IMR-90 (cell line): ENCODE data around the gene FAM83G. TPM values are rescaled to one million over a fixed set of nuclear protein-coding genes. Genes with fewer than 3 reads are reported as not detected.

Experiments
- ATAC-seq: fragments of 200-7000 bp; cut with Tn5 transposase; 2 replicates; pipeline ENCODE4 v1.9.1; 2020; ENCODE audit warnings: low read depth, mild to moderate bottlenecking, moderate library complexity
- BruUV-seq: library from RNA; stranded (reverse); fragments of 400-500 nt; replicated peaks from 2 replicates; lab custom pipeline; 2021; lab: Mats Ljungman, UMichigan
- CTCF ChIA-PET: fragments of 300-600 bp; formaldehyde crosslinking; extraction: SDS; loops from one replicate; lab custom pipeline; 2021; ENCODE audit warnings: antibody characterized with exemption; lab: Yijun Ruan, JAX
- POLR2A ChIA-PET: fragments of 300-600 bp; sonication (Branson Sonifier 250); formaldehyde crosslinking; loops from one replicate; lab custom pipeline; 2022; ENCODE audit warnings: antibody characterized with exemption; ENCODE audit not compliant: unreplicated experiment; lab: Charles Lee
- DNase-seq: peaks from one replicate; pipeline ENCODE4 v3.0.0; 2013
- H2AFZ ChIP-seq: replicated peaks from 2 replicates; pipeline ENCODE3; 2013; ENCODE audit warnings: low read length, mild to moderate bottlenecking; ENCODE audit not compliant: poor library complexity
- H2AK5ac ChIP-seq: 2 replicates; pipeline ENCODE4 v1.6.1; 2013; ENCODE audit warnings: low read depth, low read length, inconsistent platforms
- H2AK9ac ChIP-seq: replicated peaks from 2 replicates; pipeline ENCODE3; 2013; ENCODE audit warnings: mild to moderate bottlenecking, low read depth, low read length, moderate library complexity; ENCODE audit not compliant: poor library complexity
- H2BK120ac ChIP-seq: 2 replicates; pipeline ENCODE4 v1.6.1; 2013; ENCODE audit warnings: low read depth, low read length, inconsistent platforms
- H2BK15ac ChIP-seq: 3 replicates; pipeline ENCODE4 v1.6.1; 2013; ENCODE audit warnings: low read depth, low read length, inconsistent platforms
- H2BK20ac ChIP-seq: 2 replicates; pipeline ENCODE4 v1.6.1; 2013; ENCODE audit warnings: low read depth, mild to moderate bottlenecking, inconsistent platforms, low read length, moderate library complexity
- H2BK5ac ChIP-seq: 2 replicates; pipeline ENCODE4 v1.6.1; 2013; ENCODE audit warnings: mild to moderate bottlenecking, low read depth, low read length, inconsistent platforms; ENCODE audit not compliant: poor library complexity, severe bottlenecking
- H3K14ac ChIP-seq: replicated peaks from 2 replicates; pipeline ENCODE4 v1.6.1; 2013; ENCODE audit warnings: low read depth, low read length, inconsistent platforms
- H3K18ac ChIP-seq: 2 replicates; pipeline ENCODE4 v1.6.1; 2013; ENCODE audit warnings: low read depth, low read length, control low read depth
- H3K23ac ChIP-seq: 2 replicates; pipeline ENCODE4 v1.6.1; 2013; ENCODE audit warnings: low read depth, low read length, inconsistent platforms
- H3K27ac ChIP-seq: 2 replicates; pipeline ENCODE4 v1.5.1; 2013; ENCODE audit warnings: mild to moderate bottlenecking, control low read depth, low read length; ENCODE audit not compliant: insufficient read depth
- H3K27me3 ChIP-seq: 2 replicates; pipeline ENCODE4 v1.6.1; 2013; ENCODE audit warnings: low read length; ENCODE audit not compliant: control insufficient read depth, insufficient read depth
- H3K36me3 ChIP-seq: 2 replicates; pipeline ENCODE4 v1.6.1; 2013; ENCODE audit warnings: low read length, mixed read lengths; ENCODE audit not compliant: control insufficient read depth, insufficient read depth
- H3K4ac ChIP-seq: 2 replicates; pipeline ENCODE4 v1.6.1; 2013; ENCODE audit warnings: low read depth, low read length, inconsistent platforms
- H3K4me1 ChIP-seq: 2 replicates; pipeline ENCODE4 v1.6.1; 2013; ENCODE audit warnings: low read length, mixed read lengths; ENCODE audit not compliant: control insufficient read depth, insufficient read depth
- H3K4me2 ChIP-seq: 2 replicates; pipeline ENCODE4 v1.6.1; 2013; ENCODE audit warnings: low read depth, mild to moderate bottlenecking, control low read depth, low read length, moderate library complexity
- H3K4me3 ChIP-seq: 2 replicates; pipeline ENCODE4 v1.5.1; 2013; ENCODE audit warnings: low read depth, mild to moderate bottlenecking, control low read depth, low read length, moderate library complexity; ENCODE audit not compliant: insufficient read depth
- H3K56ac ChIP-seq: 2 replicates; pipeline ENCODE4 v1.6.1; 2013; ENCODE audit warnings: low read length, inconsistent platforms; ENCODE audit not compliant: insufficient read depth; ENCODE audit errors: extremely low read depth
- H3K79me1 ChIP-seq, 2 experiments: 2 replicates each; pipeline ENCODE4 v1.6.1; 2013; ENCODE audit warnings: low read length in 2 of 2, inconsistent platforms in 1 of 2, low read depth in 1 of 2
- H3K9ac ChIP-seq: 2 replicates; pipeline ENCODE4 v1.6.1; 2013; ENCODE audit warnings: low read depth, low read length, control low read depth
- H3K9me1 ChIP-seq: 2 replicates; pipeline ENCODE4 v1.6.1; 2013; ENCODE audit warnings: low read length, inconsistent platforms; ENCODE audit not compliant: insufficient read depth
- H3K9me3 ChIP-seq: 2 replicates; pipeline ENCODE4 v1.6.1; 2013; ENCODE audit warnings: low read length; ENCODE audit not compliant: control insufficient read depth, insufficient read depth
- H4K20me1 ChIP-seq: 2 replicates; pipeline ENCODE4 v1.6.1; 2013; ENCODE audit warnings: low read length, inconsistent platforms; ENCODE audit not compliant: insufficient read depth
- H4K5ac ChIP-seq: 2 replicates; pipeline ENCODE4 v1.6.1; 2013; ENCODE audit warnings: mild to moderate bottlenecking, low read depth, low read length, control low read depth
- H4K8ac ChIP-seq, 2 experiments: 2 replicates each; pipeline ENCODE4 v1.6.1; 2013; ENCODE audit warnings: low read depth in 2 of 2, low read length in 2 of 2, control low read depth in 1 of 2, inconsistent platforms in 1 of 2
- H4K91ac ChIP-seq: 2 replicates; pipeline ENCODE4 v1.6.1; 2013; ENCODE audit warnings: low read depth, low read length, inconsistent platforms; ENCODE audit not compliant: insufficient read depth
- BHLHE40 ChIP-seq: fragments of 150-350 bp; IDR thresholded peaks from 2 replicates; pipeline ENCODE4 v1.6.1; 2016; ENCODE audit warnings: mild to moderate bottlenecking, low read depth, low read length
- CHD1 ChIP-seq: IDR thresholded peaks from 2 replicates; pipeline ENCODE4 v1.6.1; 2012; ENCODE audit warnings: low read depth, low read length, improper control_type of control experiment
- MAFK ChIP-seq: IDR thresholded peaks from 2 replicates; pipeline ENCODE4 v1.6.1; 2012; ENCODE audit warnings: low read depth, low read length, improper control_type of control experiment
- MAZ ChIP-seq: IDR thresholded peaks from 2 replicates; pipeline ENCODE4 v1.6.1; 2012; ENCODE audit warnings: low read depth, mild to moderate bottlenecking, low read length, improper control_type of control experiment, moderate library complexity, borderline replicate concordance
- NFE2L2 ChIP-seq: fragments of 150-350 bp; IDR thresholded peaks from 2 replicates; pipeline ENCODE4 v1.6.1; 2016; ENCODE audit warnings: low read depth, mild to moderate bottlenecking, low read length
- RAD21 ChIP-seq: IDR thresholded peaks from 2 replicates; pipeline ENCODE4 v1.6.1; 2012; ENCODE audit warnings: low read length, improper control_type of control experiment
- RCOR1 ChIP-seq: IDR thresholded peaks from 2 replicates; pipeline ENCODE4 v1.6.1; 2012; ENCODE audit warnings: mild to moderate bottlenecking, low read length, improper control_type of control experiment; ENCODE audit not compliant: insufficient replicate concordance
- RFX5 ChIP-seq: IDR thresholded peaks from 2 replicates; pipeline ENCODE4 v1.8.0; 2012; ENCODE audit warnings: low read depth, mild to moderate bottlenecking, low read length, moderate library complexity
- USF2 ChIP-seq: fragments of 150-350 bp; IDR thresholded peaks from 2 replicates; pipeline ENCODE4 v1.6.1; 2017; ENCODE audit warnings: mild to moderate bottlenecking, antibody characterized with exemption, low read length, low read depth
- WGBS, 2 experiments: methylation state at CpG; one replicate each; pipeline versions ENCODE4 v1.1.5 to v1.1.7; 2013; ENCODE audit warnings: missing lambda C conversion rate in 2 of 2; ENCODE audit not compliant: insufficient read length in 1 of 2; ENCODE audit errors: extremely low coverage in 2 of 2; 5-methylcytosine and 5-hydroxymethylcytosine counted together
- dilution Hi-C: fragments of 300-500 bp; cut with HindIII; formaldehyde crosslinking; loops from one replicate; pipeline ENCODE4 v1.14.3; 2018; ENCODE audit warnings: low sequenced_read_pairs; ENCODE audit not compliant: unreplicated experiment
- in situ Hi-C: fragments of 300-500 bp; cut with MboI; formaldehyde crosslinking; loops from 3 replicates; pipeline ENCODE4 v1.14.3; 2019; ENCODE audit warnings: low sequenced_read_pairs, inconsistent platforms, mixed read lengths
- intact Hi-C: fragments of 100-400 bp; cut with micrococcal nuclease; formaldehyde crosslinking; loops from 2 replicates; pipeline ENCODE4 v1.10.0; 2022
- polyA plus RNA-seq, 3 experiments: library from polyadenylated mRNA; depleted of rRNA; stranded (reverse); fragments of >200 nt; gene quantifications; 2 replicates each; pipeline ENCODE4 v1.2.3, GENCODE V29; 2012; ENCODE audit warnings: low replicate concordance in 1 of 3
- total RNA-seq: library from RNA; depleted of rRNA; stranded (reverse); fragments of >200 nt; gene quantifications from 2 replicates; pipeline ENCODE4 v1.2.3, GENCODE V29; 2012
- TF ChIP-seq, protein P1 (sequence below): fragments of 150-350 bp; IDR thresholded peaks from 2 replicates; pipeline ENCODE4 v1.6.1; 2016; ENCODE audit warnings: low read depth, mild to moderate bottlenecking, low read length, moderate library complexity, borderline replicate concordance

Gene FAM83G
- total and polyA plus RNA-seq, 2 of the 4 experiments (the other 2 are of a cell fraction), result 9.5 to 12.6 TPM

GRCh38 chr17:18977646-18978045 is 26.9 kb downstream of the FAM83G start:
- Histone ChIP-seq H2AK9ac (peak overlapping the region; percentile 3), H4K91ac (no peak overlapping the region), H4K5ac (no peak overlapping the region), H4K20me1 (no peaks in the 10 kb centered on the region), H2AK5ac (no peak overlapping the region), H3K9me3 (no peaks in the 10 kb centered on the region), H2BK20ac (no peak overlapping the region), H3K4me2 (no peak overlapping the region), H3K4ac (no peak overlapping the region), H3K4me3 (no peak overlapping the region), H3K18ac (no peak overlapping the region), H2BK120ac (no peak overlapping the region), H3K4me1 (peaks cover 17% of the 10 kb centered on the region), H3K56ac (no peak overlapping the region), H2BK5ac (no peak overlapping the region), H4K8ac (no peak overlapping the region), H3K9ac (no peak overlapping the region), H2BK15ac (no peak overlapping the region), H3K27me3 (no peaks in the 10 kb centered on the region), H3K79me1 (peaks cover 16 to 43% of the 10 kb centered on the region in 2 experiments), H2AFZ (no peak overlapping the region), H3K36me3 (peaks cover 35% of the 10 kb centered on the region), H3K23ac (no peak overlapping the region), H3K27ac (no peak overlapping the region), H3K9me1 (peaks cover 13% of the 10 kb centered on the region), H3K14ac (no peak overlapping the region)
- dilution Hi-C loops, result no loop called here
- DNase-seq (no peak), ATAC-seq (no peak)
- intact Hi-C loops, result no loop called here
- CTCF ChIA-PET, result no interaction called here
- 92% methylated on average over 11 of the region's 19 CpGs; no CpG with 5 or more reads in 1 of the 2 experiments for WGBS, 2 experiments
- TF ChIP-seq BHLHE40, result no peak
- TF ChIP-seq, protein P1, sequence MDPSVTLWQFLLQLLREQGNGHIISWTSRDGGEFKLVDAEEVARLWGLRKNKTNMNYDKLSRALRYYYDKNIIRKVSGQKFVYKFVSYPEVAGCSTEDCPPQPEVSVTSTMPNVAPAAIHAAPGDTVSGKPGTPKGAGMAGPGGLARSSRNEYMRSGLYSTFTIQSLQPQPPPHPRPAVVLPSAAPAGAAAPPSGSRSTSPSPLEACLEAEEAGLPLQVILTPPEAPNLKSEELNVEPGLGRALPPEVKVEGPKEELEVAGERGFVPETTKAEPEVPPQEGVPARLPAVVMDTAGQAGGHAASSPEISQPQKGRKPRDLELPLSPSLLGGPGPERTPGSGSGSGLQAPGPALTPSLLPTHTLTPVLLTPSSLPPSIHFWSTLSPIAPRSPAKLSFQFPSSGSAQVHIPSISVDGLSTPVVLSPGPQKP, result no peak
- no peak for TF ChIP-seq MAZ
- no peak for TF ChIP-seq USF2
- no peak for TF ChIP-seq NFE2L2
- TF ChIP-seq RAD21, result no peak
- TF ChIP-seq RFX5, result no peak
- TF ChIP-seq MAFK, result no peak
- TF ChIP-seq RCOR1, result no peak
- no peak for TF ChIP-seq CHD1
- no TSS peak for BruUV-seq
- POLR2A ChIA-PET, result no interaction called here
- in situ Hi-C loops, result no loop called here
